ENCODE measurements around the gene MAP3K12. TPM values are rescaled to one million over a fixed set of nuclear protein-coding genes. Genes with fewer than 3 reads are reported as not detected.
A peak's percentile ranks its signal among the peaks of the same experiment; 100 is the strongest.

Gene MAP3K12
- total RNA-seq, 5 donors from 2014 or later (not counting 1 experiment from before 2014, with no cell fraction given) = 21.4 to 29.9 (median 25.9) TPM

DNA sequence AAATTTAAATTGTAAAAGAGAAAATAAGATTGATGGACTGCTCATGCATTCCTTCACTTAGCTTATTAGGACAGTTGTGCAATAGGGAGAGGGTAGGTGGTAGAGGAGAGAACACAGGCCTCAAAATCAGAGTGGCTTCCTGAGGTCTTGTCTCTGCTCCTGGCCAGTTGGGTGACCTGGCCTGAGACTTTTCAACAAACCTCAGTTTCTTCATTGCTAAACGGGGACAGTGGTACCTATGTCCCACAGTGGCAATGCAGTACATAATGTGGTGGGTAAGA lies 2.6 kb downstream of the MAP3K12 start:
- no CpG with 5 or more reads among the region's 1 CpG for WGBS (ENCODE audit: insufficient coverage)
- peak overlapping the region in 1 of 2 donors; percentile 25 for H3K27ac Mint-ChIP-seq
- no peak overlapping the region for H3K4me3 Mint-ChIP-seq
- H3K4me1 Mint-ChIP-seq = peaks cover 51 to 66% (median 52%) of the 10 kb centered on the region in 3 donors
- Histone ChIP-seq H3K27ac (ENCODE audit: low read length) (no peak overlapping the region), H3K36me3 (ENCODE audit: control insufficient read depth in 2 of 2, extremely low read depth in 1 of 2, insufficient read depth in 1 of 2, low read length in 1 of 2) (no peaks in the 10 kb centered on the region), H3K27me3 (replicated peaks in 1 of 2; ENCODE audit: control insufficient read depth in 2 of 2, extremely low read depth in 1 of 2, insufficient read depth in 2 of 2, low read length in 1 of 2) (no peaks in the 10 kb centered on the region), H3K4me1 (ENCODE audit: control insufficient read depth in 1 of 2, extremely low read depth in 1 of 2, insufficient read depth in 2 of 2, low read length in 2 of 2) (peaks cover 26 to 55% of the 10 kb centered on the region in 2 experiments), H3K4me3 (ENCODE audit: control insufficient read depth in 1 of 2, extremely low read depth in 1 of 2, low read length in 1 of 2) (no peak overlapping the region), H3K9me3 (no peaks in the 10 kb centered on the region)
- H3K27me3 Mint-ChIP-seq = no peaks in the 10 kb centered on the region
- CTCF ChIA-PET = no interaction called here
- no peaks in the 10 kb centered on the region for H3K36me3 Mint-ChIP-seq
- DNase-seq (no peak), ATAC-seq (replicated peaks in 1 of 4) (no peak)
- H3K9me3 Mint-ChIP-seq = no peaks in the 10 kb centered on the region
- POLR2A ChIA-PET = no interaction called here

DNA sequence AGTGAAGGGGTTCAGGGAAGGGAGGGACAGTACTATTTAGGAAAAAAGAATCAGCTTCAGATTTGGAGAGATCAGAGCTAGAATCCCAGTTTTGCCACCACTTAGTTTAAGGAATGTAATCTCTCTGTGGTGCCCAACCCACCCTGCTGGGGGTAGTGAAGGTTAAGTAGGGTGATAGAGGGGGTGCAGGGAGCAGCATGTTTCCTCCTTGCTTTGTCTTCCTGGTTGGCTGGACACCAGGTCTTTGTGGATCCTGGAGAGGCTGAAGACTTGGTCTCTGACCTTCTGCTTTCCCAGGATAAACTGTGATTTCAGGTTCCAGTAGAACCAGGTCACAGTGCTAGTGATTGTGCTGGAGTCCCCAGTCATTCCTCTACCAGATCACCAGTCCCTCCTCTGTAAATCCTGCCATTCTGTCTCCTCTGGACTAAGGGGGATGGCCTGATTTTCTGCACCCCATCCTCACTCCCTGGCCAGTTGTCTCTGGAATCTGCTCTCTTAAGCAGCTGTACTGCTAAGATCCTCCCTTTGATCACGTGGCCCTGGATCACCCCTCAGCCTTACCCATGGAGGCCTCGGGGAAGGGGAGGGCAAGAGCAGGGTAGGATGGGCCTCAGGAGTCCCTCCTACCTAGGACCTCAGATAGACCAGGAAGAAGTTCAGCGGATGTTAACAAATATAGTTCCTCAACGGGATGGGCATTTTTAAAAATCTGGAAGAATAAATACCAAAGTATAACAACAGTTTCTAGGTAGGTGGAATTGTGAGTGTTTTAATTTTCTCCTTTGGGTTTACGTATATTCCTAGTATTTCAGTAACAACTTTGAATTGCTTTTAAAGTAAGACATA lies 3.1 kb downstream of the MAP3K12 start:
- Histone ChIP-seq H3K27me3 (replicated peaks in 1 of 2; ENCODE audit: control insufficient read depth in 2 of 2, extremely low read depth in 1 of 2, insufficient read depth in 2 of 2, low read length in 1 of 2) (no peaks in the 10 kb centered on the region), H3K4me3 (ENCODE audit: control insufficient read depth in 1 of 2, extremely low read depth in 1 of 2, low read length in 1 of 2) (no peak overlapping the region), H3K27ac (ENCODE audit: low read length) (no peak overlapping the region), H3K36me3 (ENCODE audit: control insufficient read depth in 2 of 2, extremely low read depth in 1 of 2, insufficient read depth in 1 of 2, low read length in 1 of 2) (no peaks in the 10 kb centered on the region), H3K4me1 (ENCODE audit: control insufficient read depth in 1 of 2, extremely low read depth in 1 of 2, insufficient read depth in 2 of 2, low read length in 2 of 2) (peaks cover 24 to 51% of the 10 kb centered on the region in 2 experiments), H3K9me3 (no peaks in the 10 kb centered on the region)
- Mint-ChIP-seq H3K4me3 (no peak overlapping the region), H3K9me3 (no peaks in the 10 kb centered on the region), H3K27ac (peak overlapping the region; percentile 25 to 32), H3K27me3 (no peaks in the 10 kb centered on the region), H3K4me1 (peaks cover 49 to 64% (median 50%) of the 10 kb centered on the region in 3 donors), H3K36me3 (no peaks in the 10 kb centered on the region)
- WGBS (ENCODE audit: insufficient coverage) = no CpG with 5 or more reads among the region's 5 CpGs
- ChIA-PET POLR2A (interaction anchor here in 1 of 2 donors (0.5 kb wide), 1 partner anchor 799 kb away, joined by 4 read pairs; no protein-coding TSS in a partner anchor), CTCF (interaction anchor here in 1 of 2 donors (0.7 kb wide), 1 partner anchor 13 kb away, joined by 4 read pairs; no protein-coding TSS in a partner anchor)
- ATAC-seq (replicated peaks in 1 of 4) (no peak), DNase-seq (no peak)

DNA sequence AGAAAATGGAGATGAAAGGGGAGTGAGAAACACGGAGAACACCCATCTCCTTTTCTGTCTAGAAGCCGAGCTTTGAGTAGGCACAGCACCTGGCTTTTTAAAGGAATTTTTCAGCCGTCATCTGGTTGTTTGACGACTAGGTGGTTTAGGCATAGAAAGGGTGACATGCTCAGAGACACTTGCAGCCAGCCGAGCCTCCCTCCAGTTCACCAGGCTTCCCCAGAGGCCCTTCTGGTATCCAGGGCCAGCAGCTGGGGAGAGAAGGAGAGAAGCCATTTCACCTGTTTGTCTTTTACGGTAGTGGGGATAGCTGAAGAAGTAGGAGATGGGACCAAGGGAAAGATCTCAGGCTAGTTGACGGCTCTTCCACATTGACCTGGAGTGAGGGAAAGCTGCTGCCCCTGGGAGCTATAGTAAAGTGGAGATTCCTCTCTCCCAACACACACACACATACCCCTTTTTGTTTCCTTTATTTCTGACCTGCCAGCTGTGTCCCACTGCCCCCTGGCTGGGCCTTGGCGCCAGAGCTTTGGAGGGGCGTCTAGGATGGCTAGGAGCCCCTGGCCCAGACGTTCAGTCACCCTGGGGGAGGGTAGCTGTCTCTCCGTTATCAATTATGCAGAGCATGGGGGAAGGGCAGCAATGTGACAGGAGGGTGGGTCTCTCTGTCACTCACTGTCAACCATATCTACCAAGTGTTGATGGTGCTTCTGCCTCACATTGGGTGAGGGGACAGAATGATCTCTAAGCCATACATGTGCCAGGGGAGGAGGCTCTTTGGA lies 5.5 kb downstream of the MAP3K12 start:
- Mint-ChIP-seq H3K27me3 (no peaks in the 10 kb centered on the region), H3K4me3 (peak overlapping the region; percentile 87 to 95 (median 94)), H3K9me3 (no peaks in the 10 kb centered on the region), H3K4me1 (peaks cover 36 to 52% (median 39%) of the 10 kb centered on the region in 3 donors), H3K27ac (peak overlapping the region; percentile 95), H3K36me3 (no peaks in the 10 kb centered on the region)
- WGBS (ENCODE audit: insufficient coverage) = 5% methylated on average over 4 of the region's 11 CpGs
- H3K27me3 ChIP-seq (replicated peaks in 1 of 2; ENCODE audit: control insufficient read depth in 2 of 2, extremely low read depth in 1 of 2, insufficient read depth in 2 of 2, low read length in 1 of 2) = no peaks in the 10 kb centered on the region
- ATAC-seq (replicated peaks in 1 of 4) (peak in 1 of 4 experiments; percentile 2), DNase-seq (no peak)
- CTCF ChIA-PET = interaction anchor here (0.5 to 1.2 kb wide), 5 partner anchors 19 to 1251 kb away, joined by 3 to 6 read pairs (median 3); no protein-coding TSS in a partner anchor
- peak overlapping the region; percentile 58 to 64 for H3K4me3 ChIP-seq (ENCODE audit: control insufficient read depth in 1 of 2, extremely low read depth in 1 of 2, low read length in 1 of 2)
- H3K36me3 ChIP-seq (ENCODE audit: control insufficient read depth in 2 of 2, extremely low read depth in 1 of 2, insufficient read depth in 1 of 2, low read length in 1 of 2) = no peaks in the 10 kb centered on the region
- H3K9me3 ChIP-seq = no peaks in the 10 kb centered on the region
- peaks cover 17 to 36% of the 10 kb centered on the region in 2 experiments for H3K4me1 ChIP-seq (ENCODE audit: control insufficient read depth in 1 of 2, extremely low read depth in 1 of 2, insufficient read depth in 2 of 2, low read length in 2 of 2)
- POLR2A ChIA-PET = interaction anchor here (0.5 to 1.2 kb wide), 3 partner anchors 12 to 487 kb away, joined by 3 to 5 read pairs (median 4); no protein-coding TSS in a partner anchor
- H3K27ac ChIP-seq (ENCODE audit: low read length) = peak overlapping the region; percentile 66

DNA sequence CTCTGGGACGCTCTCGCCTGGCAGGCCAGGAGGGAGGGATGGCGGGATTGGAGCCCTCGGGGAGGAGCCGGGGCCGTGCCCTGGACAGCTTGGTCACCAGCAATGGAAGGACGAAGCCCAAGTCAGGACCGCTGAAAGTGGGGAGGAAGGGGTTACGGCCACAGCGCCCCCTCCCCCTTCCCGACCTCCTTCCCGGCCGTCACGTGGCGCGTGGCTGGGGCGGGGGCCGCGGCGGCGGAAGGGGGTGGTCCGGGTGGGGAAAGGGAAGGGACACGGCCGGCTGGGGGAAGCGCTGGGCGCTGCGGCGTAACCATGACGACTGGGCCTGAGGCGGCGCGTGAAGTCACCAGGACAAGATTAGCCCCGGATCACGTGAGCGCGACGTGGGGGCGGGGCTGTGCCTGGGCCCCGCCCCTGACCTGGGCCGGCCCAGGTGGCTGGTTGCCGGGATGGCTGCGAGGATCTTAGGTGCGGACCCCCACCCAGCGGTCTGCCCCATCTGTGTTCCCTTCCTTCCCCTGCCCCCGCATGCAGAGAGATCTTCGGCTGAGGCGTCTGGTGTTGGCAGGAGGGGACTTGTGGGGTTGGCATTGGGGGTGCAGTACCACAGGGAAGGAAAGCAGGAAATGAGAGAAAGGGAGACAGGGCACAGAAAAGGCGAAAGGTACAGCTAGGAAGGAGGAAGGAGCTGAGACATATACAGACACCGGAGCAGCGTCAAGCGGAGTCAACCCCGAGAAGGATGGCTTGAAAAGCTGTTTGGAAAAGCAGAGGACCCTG lies 6.2 kb downstream of the MAP3K12 start:
- Mint-ChIP-seq H3K9me3 (no peaks in the 10 kb centered on the region), H3K36me3 (no peaks in the 10 kb centered on the region), H3K4me3 (peak overlapping the region; percentile 87 to 95 (median 94)), H3K27ac (peak overlapping the region; percentile 95), H3K27me3 (no peaks in the 10 kb centered on the region), H3K4me1 (peaks cover 28 to 44% (median 32%) of the 10 kb centered on the region in 3 donors)
- H3K27ac ChIP-seq (ENCODE audit: low read length) = peak overlapping the region; percentile 80
- peaks cover 0 to under 1% of the 10 kb centered on the region in 2 donors for H3K36me3 ChIP-seq (ENCODE audit: control insufficient read depth in 2 of 2, extremely low read depth in 1 of 2, insufficient read depth in 1 of 2, low read length in 1 of 2)
- H3K27me3 ChIP-seq (replicated peaks in 1 of 2; ENCODE audit: control insufficient read depth in 2 of 2, extremely low read depth in 1 of 2, insufficient read depth in 2 of 2, low read length in 1 of 2) = no peaks in the 10 kb centered on the region
- ATAC-seq (replicated peaks in 1 of 4) (peak; percentile 92 to 94 (median 93)), DNase-seq (peak; percentile 61 to 91 (median 79))
- peaks cover 11 to 29% of the 10 kb centered on the region in 2 experiments for H3K4me1 ChIP-seq (ENCODE audit: control insufficient read depth in 1 of 2, extremely low read depth in 1 of 2, insufficient read depth in 2 of 2, low read length in 2 of 2)
- H3K9me3 ChIP-seq = no peaks in the 10 kb centered on the region
- CTCF ChIA-PET = interaction anchor here (0.5 to 1.2 kb wide), 3 partner anchors 172 to 1250 kb away, joined by 3 to 4 read pairs (median 3); no protein-coding TSS in a partner anchor
- H3K4me3 ChIP-seq (ENCODE audit: control insufficient read depth in 1 of 2, extremely low read depth in 1 of 2, low read length in 1 of 2) = peak overlapping the region; percentile 58 to 64
- WGBS (ENCODE audit: insufficient coverage) = 3% methylated on average over 29 of the region's 52 CpGs
- POLR2A ChIA-PET = interaction anchor here (0.5 to 1.2 kb wide), 3 partner anchors 11 to 233 kb away, joined by 3 to 8 read pairs (median 5); no protein-coding TSS in a partner anchor

DNA sequence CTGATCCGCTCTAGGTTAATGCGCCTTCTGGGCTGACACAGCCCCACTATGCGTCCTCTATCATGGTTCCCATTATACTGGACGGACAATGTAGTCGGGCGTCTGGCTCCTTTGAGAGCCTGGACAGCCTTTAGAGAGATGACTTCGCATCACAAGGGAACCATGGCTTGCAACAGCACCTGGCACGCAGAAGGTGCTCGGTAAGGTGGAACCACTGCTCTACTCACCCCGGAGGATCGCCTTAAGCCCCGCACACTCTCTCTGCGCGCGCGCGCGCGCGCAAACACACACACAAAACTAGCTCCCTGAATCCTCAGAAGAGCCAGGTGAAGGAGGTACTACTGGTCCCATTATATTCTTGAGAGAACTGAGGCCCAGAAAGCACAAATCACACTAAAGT lies 7.1 kb downstream of the MAP3K12 start:
- Mint-ChIP-seq H3K27me3 (no peaks in the 10 kb centered on the region), H3K9me3 (no peaks in the 10 kb centered on the region), H3K4me1 (peaks cover 27 to 36% (median 27%) of the 10 kb centered on the region in 3 donors), H3K36me3 (no peaks in the 10 kb centered on the region), H3K4me3 (peak overlapping the region; percentile 87 to 95 (median 94)), H3K27ac (peak overlapping the region; percentile 88 to 89)
- DNase-seq (peak in 1 of 35 experiments; percentile 35), ATAC-seq (replicated peaks in 1 of 4) (peak in 1 of 4 experiments; percentile 15)
- WGBS (ENCODE audit: insufficient coverage) = 93% methylated on average over 7 of the region's 20 CpGs
- H3K9me3 ChIP-seq = no peaks in the 10 kb centered on the region
- ChIA-PET CTCF (interaction anchor here (0.6 to 1.9 kb wide), 10 partner anchors 9 to 390 kb away, joined by 3 to 7 read pairs (median 4); partner anchors contain the start of genes AAAS (in 1 of the 2), SP1 (in 1 of the 2) and TARBP2 (in 1 of the 2)), POLR2A (interaction anchor here (0.5 to 1.3 kb wide), 7 partner anchors 9 to 869 kb away, joined by 3 to 8 read pairs (median 3); partner anchors contain the start of gene TARBP2 (in 1 of the 2))
- H3K27ac ChIP-seq (ENCODE audit: low read length) = peak overlapping the region; percentile 80
- no peaks in the 10 kb centered on the region for H3K27me3 ChIP-seq (replicated peaks in 1 of 2; ENCODE audit: control insufficient read depth in 2 of 2, extremely low read depth in 1 of 2, insufficient read depth in 2 of 2, low read length in 1 of 2)
- H3K4me3 ChIP-seq (ENCODE audit: control insufficient read depth in 1 of 2, extremely low read depth in 1 of 2, low read length in 1 of 2) = no peak overlapping the region
- H3K36me3 ChIP-seq (ENCODE audit: control insufficient read depth in 2 of 2, extremely low read depth in 1 of 2, insufficient read depth in 1 of 2, low read length in 1 of 2) = peaks cover 0 to 7% of the 10 kb centered on the region in 2 donors
- peaks cover 11 to 28% of the 10 kb centered on the region in 2 experiments for H3K4me1 ChIP-seq (ENCODE audit: control insufficient read depth in 1 of 2, extremely low read depth in 1 of 2, insufficient read depth in 2 of 2, low read length in 2 of 2)
